WTC11 (cell line): ENCODE results near the gene BMPR1B.

Experiments used
- ATF1 ChIP-seq: sonication (generic); formaldehyde crosslinking; IDR thresholded peaks from 2 replicates; pipeline ENCODE4 v1.8.1; 2023; ENCODE audit warnings: mild to moderate bottlenecking, moderate library complexity, missing genetic modification reagents
- ATF3 ChIP-seq: sonication (generic); formaldehyde crosslinking; conservative IDR thresholded peaks from 2 replicates; pipeline ENCODE4 v1.8.1; 2022; ENCODE audit warnings: mild to moderate bottlenecking, missing genetic modification reagents
- CREM ChIP-seq: sonication (generic); formaldehyde crosslinking; IDR thresholded peaks from 2 replicates; pipeline ENCODE4 v1.8.1; 2022; ENCODE audit warnings: mild to moderate bottlenecking, missing genetic modification reagents, moderate library complexity
- JAZF1 ChIP-seq: fragments of 250-450 bp; sonication (Bioruptor Pico); IDR thresholded peaks from 2 replicates; pipeline ENCODE4 v1.9.0; 2021; ENCODE audit warnings: moderate library complexity, mild to moderate bottlenecking, inconsistent platforms
- KAT7 ChIP-seq: sonication (generic); formaldehyde crosslinking; IDR thresholded peaks from 2 replicates; pipeline ENCODE4 v1.8.1; 2023; ENCODE audit warnings: missing genetic modification reagents, mild to moderate bottlenecking, borderline replicate concordance
- NR1H2 ChIP-seq: sonication (generic); formaldehyde crosslinking; IDR thresholded peaks from 2 replicates; pipeline ENCODE4 v1.9.0; 2021; ENCODE audit warnings: mild to moderate bottlenecking, moderate library complexity, missing genetic modification reagents
- TEAD4 ChIP-seq: sonication (generic); formaldehyde crosslinking; IDR thresholded peaks from 2 replicates; pipeline ENCODE4 v1.8.0; 2022; ENCODE audit warnings: mild to moderate bottlenecking, missing genetic modification reagents
- ZNF263 ChIP-seq: sonication (generic); formaldehyde crosslinking; IDR thresholded peaks from 2 replicates; pipeline ENCODE4 v1.8.1; 2022; ENCODE audit warnings: low read depth, mild to moderate bottlenecking, moderate library complexity, missing genetic modification reagents
- ZNF423 ChIP-seq: fragments of 250-450 bp; sonication (Bioruptor Pico); IDR thresholded peaks from 2 replicates; pipeline ENCODE4 v2.1.2; 2022; ENCODE audit warnings: mild to moderate bottlenecking, moderate library complexity
- TF ChIP-seq, protein P1 (sequence below): fragments of 200-600 bp; IDR thresholded peaks from 2 replicates; pipeline ENCODE4 v1.8.0; 2022; ENCODE audit warnings: antibody characterized with exemption
- TF ChIP-seq, protein P2 (sequence below): sonication (generic); formaldehyde crosslinking; IDR thresholded peaks from 2 replicates; pipeline ENCODE4 v1.8.0; 2022; ENCODE audit warnings: mild to moderate bottlenecking, missing genetic modification reagents

DNA sequence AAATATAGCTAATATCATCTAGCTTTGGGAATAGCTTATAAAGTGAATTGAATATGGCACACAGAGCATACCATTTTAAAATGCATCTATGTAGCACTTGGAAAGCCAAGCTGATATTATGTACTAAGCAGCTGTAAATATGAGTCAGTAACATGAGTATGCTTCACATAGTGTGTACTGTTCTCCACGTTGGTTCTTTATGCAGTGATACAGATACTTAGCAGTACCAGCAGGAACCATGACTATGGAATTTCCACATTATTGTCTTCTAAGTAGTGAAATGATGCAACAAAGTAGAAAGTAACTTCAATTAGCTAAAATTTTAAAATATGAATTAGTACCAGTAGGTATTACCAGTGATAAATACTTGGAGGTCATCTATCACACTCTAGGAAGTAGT lies 320.1 kb downstream of the BMPR1B start:
- TF ChIP-seq TEAD4 (CRISPR knock-in tag) (no peak), ATF1 (CRISPR knock-in tag) (no peak), ZNF263 (CRISPR knock-in tag) (no peak), CREM (CRISPR knock-in tag) (no peak), NR1H2 (no peak), ZNF423 (CRISPR knock-in tag) (no peak), KAT7 (CRISPR knock-in tag) (no peak), ATF3 (CRISPR knock-in tag) (no peak), JAZF1 (CRISPR knock-in tag) (no peak)
- TF ChIP-seq, protein P1, sequence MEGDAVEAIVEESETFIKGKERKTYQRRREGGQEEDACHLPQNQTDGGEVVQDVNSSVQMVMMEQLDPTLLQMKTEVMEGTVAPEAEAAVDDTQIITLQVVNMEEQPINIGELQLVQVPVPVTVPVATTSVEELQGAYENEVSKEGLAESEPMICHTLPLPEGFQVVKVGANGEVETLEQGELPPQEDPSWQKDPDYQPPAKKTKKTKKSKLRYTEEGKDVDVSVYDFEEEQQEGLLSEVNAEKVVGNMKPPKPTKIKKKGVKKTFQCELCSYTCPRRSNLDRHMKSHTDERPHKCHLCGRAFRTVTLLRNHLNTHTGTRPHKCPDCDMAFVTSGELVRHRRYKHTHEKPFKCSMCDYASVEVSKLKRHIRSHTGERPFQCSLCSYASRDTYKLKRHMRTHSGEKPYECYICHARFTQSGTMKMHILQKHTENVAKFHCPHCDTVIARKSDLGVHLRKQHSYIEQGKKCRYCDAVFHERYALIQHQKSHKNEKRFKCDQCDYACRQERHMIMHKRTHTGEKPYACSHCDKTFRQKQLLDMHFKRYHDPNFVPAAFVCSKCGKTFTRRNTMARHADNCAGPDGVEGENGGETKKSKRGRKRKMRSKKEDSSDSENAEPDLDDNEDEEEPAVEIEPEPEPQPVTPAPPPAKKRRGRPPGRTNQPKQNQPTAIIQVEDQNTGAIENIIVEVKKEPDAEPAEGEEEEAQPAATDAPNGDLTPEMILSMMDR = no peak
- TF ChIP-seq, protein P2, sequence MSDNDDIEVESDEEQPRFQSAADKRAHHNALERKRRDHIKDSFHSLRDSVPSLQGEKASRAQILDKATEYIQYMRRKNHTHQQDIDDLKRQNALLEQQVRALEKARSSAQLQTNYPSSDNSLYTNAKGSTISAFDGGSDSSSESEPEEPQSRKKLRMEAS (CRISPR knock-in tag) = no peak
